Trophoblast cell (in vitro differentiated cells and primary cell): ENCODE data around the gene CHIC2.

Source experiments
- DNase-seq, 2 donors: peaks; one replicate each; pipeline ENCODE4 v3.0.0-alpha.2; 2016
- H2AFZ ChIP-seq: 2 replicates; pipeline ENCODE4 v1.6.1; 2013; ENCODE audit warnings: low read length, moderate library complexity, mild to moderate bottlenecking; ENCODE audit not compliant: insufficient read depth, poor library complexity
- H2AK5ac ChIP-seq: 2 replicates; pipeline ENCODE4 v1.6.1; 2013; ENCODE audit warnings: mild to moderate bottlenecking, low read length
- H2BK120ac ChIP-seq: 2 replicates; pipeline ENCODE4 v1.6.1; 2013; ENCODE audit warnings: low read length, mild to moderate bottlenecking, moderate library complexity; ENCODE audit not compliant: insufficient read depth, poor library complexity
- H2BK12ac ChIP-seq: 2 replicates; pipeline ENCODE4 v1.6.1; 2013; ENCODE audit warnings: mild to moderate bottlenecking, low read length, moderate library complexity
- H2BK5ac ChIP-seq: 2 replicates; pipeline ENCODE4 v1.6.1; 2013; ENCODE audit warnings: low read length, low read depth, moderate library complexity, mild to moderate bottlenecking; ENCODE audit not compliant: poor library complexity
- H3K14ac ChIP-seq: 2 replicates; pipeline ENCODE4 v1.6.1; 2013; ENCODE audit warnings: mild to moderate bottlenecking, low read length
- H3K18ac ChIP-seq: 2 replicates; pipeline ENCODE4 v1.6.1; 2013; ENCODE audit warnings: mild to moderate bottlenecking, low read length
- H3K23ac ChIP-seq: 2 replicates; pipeline ENCODE4 v1.6.1; 2013; ENCODE audit warnings: low read length
- H3K27ac ChIP-seq: 2 replicates; pipeline ENCODE4 v1.5.1; 2013; ENCODE audit warnings: low read depth, mild to moderate bottlenecking, inconsistent platforms, low read length, moderate library complexity
- H3K27me3 ChIP-seq: 2 replicates; pipeline ENCODE4 v1.6.1; 2013; ENCODE audit warnings: inconsistent platforms, mild to moderate bottlenecking, low read length, moderate library complexity; ENCODE audit not compliant: insufficient read depth
- H3K36me3 ChIP-seq, 2 experiments: 1 replicate in 1 of 2; 2 replicates in 1 of 2; pipeline ENCODE4 v1.6.1; 2013; ENCODE audit warnings: low read length in 2 of 2, mild to moderate bottlenecking in 2 of 2, moderate library complexity in 1 of 2; ENCODE audit not compliant: insufficient read depth in 2 of 2, control insufficient read depth in 1 of 2
- H3K4ac ChIP-seq: 2 replicates; pipeline ENCODE4 v1.6.1; 2013; ENCODE audit warnings: low read depth, mild to moderate bottlenecking, low read length, moderate library complexity
- H3K4me1 ChIP-seq, 2 experiments: 1 replicate in 1 of 2; 2 replicates in 1 of 2; pipeline ENCODE4 v1.6.1; 2013; ENCODE audit warnings: low read length in 2 of 2, mild to moderate bottlenecking in 2 of 2, moderate library complexity in 1 of 2; ENCODE audit not compliant: insufficient read depth in 2 of 2, control insufficient read depth in 1 of 2
- H3K4me2 ChIP-seq: 2 replicates; pipeline ENCODE4 v1.6.1; 2013; ENCODE audit warnings: inconsistent platforms, mild to moderate bottlenecking, low read length, moderate library complexity
- H3K4me3 ChIP-seq: 2 replicates; pipeline ENCODE4 v1.5.1; 2013; ENCODE audit warnings: mild to moderate bottlenecking, low read depth, low read length, inconsistent platforms
- H3K79me1 ChIP-seq: one replicate; pipeline ENCODE4 v1.6.1; 2013; ENCODE audit warnings: low read length
- H3K79me2 ChIP-seq: 2 replicates; pipeline ENCODE4 v1.6.1; 2013; ENCODE audit warnings: low read length, mild to moderate bottlenecking; ENCODE audit not compliant: control insufficient read depth, insufficient read depth, poor library complexity
- H3K9ac ChIP-seq: 2 replicates; pipeline ENCODE4 v1.6.1; 2013; ENCODE audit warnings: mild to moderate bottlenecking, low read length
- H3K9me3 ChIP-seq: 2 replicates; pipeline ENCODE4 v1.6.1; 2013; ENCODE audit warnings: low read depth, mild to moderate bottlenecking, control low read depth, inconsistent platforms, low read length; ENCODE audit not compliant: insufficient read depth
- H4K12ac ChIP-seq: 2 replicates; pipeline ENCODE4 v1.6.1; 2013; ENCODE audit warnings: low read depth, mild to moderate bottlenecking, low read length, moderate library complexity
- H4K8ac ChIP-seq: 2 replicates; pipeline ENCODE4 v1.6.1; 2013; ENCODE audit warnings: low read depth, mild to moderate bottlenecking, low read length, moderate library complexity
- H4K91ac ChIP-seq: one replicate; pipeline ENCODE4 v1.6.1; 2013; ENCODE audit warnings: low read depth, mild to moderate bottlenecking, low read length, moderate library complexity
- WGBS: extraction: QIAGEN DNeasy Blood & Tissue Kit; methylation state at CpG from one replicate; pipeline ENCODE4 v1.1.7; 2013; ENCODE audit warnings: missing lambda C conversion rate; ENCODE audit not compliant: insufficient read length, insufficient coverage; ENCODE audit errors: extremely low coverage; 5-methylcytosine and 5-hydroxymethylcytosine counted together

CHIC2 gene

DNA sequence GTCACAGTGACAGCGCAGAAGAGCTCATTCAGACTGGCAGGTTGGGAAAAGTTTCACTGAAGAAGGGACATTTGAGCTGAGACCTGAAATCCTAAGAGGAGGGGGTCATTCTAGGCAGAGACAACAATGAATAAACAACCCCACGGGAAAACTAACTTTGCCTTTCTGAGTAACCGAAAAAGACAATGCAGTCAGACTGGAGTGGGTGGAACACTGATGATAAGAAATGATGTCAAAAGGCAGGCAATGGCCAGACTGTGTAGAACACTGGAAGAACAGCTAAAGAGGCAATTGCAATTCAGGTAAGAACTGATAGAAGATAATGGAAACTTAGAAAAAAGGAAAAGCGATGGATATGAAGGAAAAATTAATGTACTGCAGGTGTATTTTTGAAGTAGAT, 73.8 kb downstream of the CHIC2 start:
- DNase-seq = peak in 1 of 2 donors; percentile 49
- Histone ChIP-seq H2BK5ac (no peak overlapping the region), H3K9me3 (no peaks in the 10 kb centered on the region), H2BK12ac (no peak overlapping the region), H3K4me2 (no peak overlapping the region), H3K36me3 (no peaks in the 10 kb centered on the region), H3K23ac (no peak overlapping the region), H3K9ac (no peak overlapping the region), H4K8ac (no peak overlapping the region), H4K91ac (no peak overlapping the region), H3K14ac (no peak overlapping the region), H2BK120ac (no peak overlapping the region), H4K12ac (no peak overlapping the region), H2AFZ (no peak overlapping the region), H3K27me3 (no peaks in the 10 kb centered on the region), H3K27ac (no peak overlapping the region), H3K79me1 (no peaks in the 10 kb centered on the region), H3K4ac (no peak overlapping the region), H3K4me3 (no peak overlapping the region), H3K79me2 (no peaks in the 10 kb centered on the region), H2AK5ac (no peak overlapping the region), H3K18ac (no peak overlapping the region), H3K4me1 (no peaks in the 10 kb centered on the region)
- WGBS = 100% methylated on average over 1 of the region's 4 CpGs

DNA sequence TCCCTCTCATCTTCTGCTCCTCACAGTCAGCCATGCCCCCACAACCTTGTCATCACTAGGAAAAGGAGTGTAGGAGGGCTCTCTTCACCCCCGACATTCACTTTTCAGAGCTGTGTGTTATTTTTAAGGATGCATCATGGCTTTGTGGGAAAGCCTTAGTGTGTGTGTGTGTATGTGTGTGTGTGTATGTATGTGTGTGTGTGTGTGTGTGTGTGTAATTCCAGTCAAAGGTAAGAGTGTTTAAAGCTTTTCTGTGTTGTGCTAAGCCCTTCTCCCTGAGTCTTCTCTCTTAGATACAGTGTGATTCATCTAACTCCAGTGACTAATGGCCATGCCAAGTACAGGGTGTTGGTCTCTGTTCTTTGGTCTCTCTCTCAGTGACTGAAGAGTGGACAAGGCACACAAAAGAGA, 76.6 kb downstream of the CHIC2 start:
- no peak overlapping the region for H3K4me3 ChIP-seq
- H2BK12ac ChIP-seq = no peak overlapping the region
- DNase-seq = peak in 1 of 2 donors; percentile 43
- H3K18ac ChIP-seq = no peak overlapping the region
- H2AFZ ChIP-seq = no peak overlapping the region
- H3K14ac ChIP-seq = no peak overlapping the region
- no peak overlapping the region for H3K9ac ChIP-seq
- H3K4ac ChIP-seq = no peak overlapping the region
- no peaks in the 10 kb centered on the region for H3K79me2 ChIP-seq
- WGBS = no CpG with 5 or more reads among the region's 1 CpG
- peaks cover 0 to 6% of the 10 kb centered on the region in 2 experiments for H3K4me1 ChIP-seq
- no peak overlapping the region for H3K23ac ChIP-seq
- H2AK5ac ChIP-seq = no peak overlapping the region
- H3K27me3 ChIP-seq = no peaks in the 10 kb centered on the region
- no peaks in the 10 kb centered on the region for H3K79me1 ChIP-seq
- H2BK120ac ChIP-seq = no peak overlapping the region
- H3K36me3 ChIP-seq = no peaks in the 10 kb centered on the region
- no peak overlapping the region for H4K12ac ChIP-seq
- H4K91ac ChIP-seq = no peak overlapping the region
- no peak overlapping the region for H3K27ac ChIP-seq
- no peak overlapping the region for H3K4me2 ChIP-seq
- no peak overlapping the region for H2BK5ac ChIP-seq
- no peaks in the 10 kb centered on the region for H3K9me3 ChIP-seq
- no peak overlapping the region for H4K8ac ChIP-seq

DNA sequence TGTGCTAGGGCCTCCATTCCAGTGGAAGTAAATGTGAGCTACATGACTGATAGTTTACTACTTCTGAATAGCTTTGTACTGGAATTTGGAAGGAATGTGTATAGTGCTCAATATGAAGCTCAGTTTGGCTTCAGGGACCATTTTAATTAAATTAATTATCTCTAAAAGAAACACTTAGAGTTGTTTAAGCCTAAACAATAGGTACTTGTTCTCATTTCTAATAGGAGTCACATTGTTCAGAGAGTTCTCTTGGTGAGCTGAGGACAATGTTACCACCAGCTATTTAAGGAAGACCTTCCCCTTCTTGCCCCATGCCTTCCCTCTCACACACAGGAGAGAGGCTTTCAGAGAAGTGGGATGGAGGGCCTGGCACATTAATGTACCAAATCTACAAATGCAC, 78.3 kb downstream of the CHIC2 start:
- H3K4me2 ChIP-seq = no peak overlapping the region
- H3K36me3 ChIP-seq = no peaks in the 10 kb centered on the region
- H3K23ac ChIP-seq = no peak overlapping the region
- H3K14ac ChIP-seq = no peak overlapping the region
- no peaks in the 10 kb centered on the region for H3K9me3 ChIP-seq
- H3K79me2 ChIP-seq = no peaks in the 10 kb centered on the region
- H4K8ac ChIP-seq = no peak overlapping the region
- no peak overlapping the region for H2BK120ac ChIP-seq
- H3K4ac ChIP-seq = no peak overlapping the region
- no peak overlapping the region for H4K12ac ChIP-seq
- no peak overlapping the region for H3K9ac ChIP-seq
- no peak for DNase-seq
- H3K4me3 ChIP-seq = no peak overlapping the region
- no peak overlapping the region for H2AK5ac ChIP-seq
- H2BK12ac ChIP-seq = no peak overlapping the region
- H3K27me3 ChIP-seq = no peaks in the 10 kb centered on the region
- no peak overlapping the region for H3K27ac ChIP-seq
- H3K79me1 ChIP-seq = no peaks in the 10 kb centered on the region
- H2AFZ ChIP-seq = no peak overlapping the region
- H4K91ac ChIP-seq = no peak overlapping the region
- H2BK5ac ChIP-seq = no peak overlapping the region
- H3K18ac ChIP-seq = no peak overlapping the region
- H3K4me1 ChIP-seq = peaks cover 0 to 6% of the 10 kb centered on the region in 2 experiments

DNA sequence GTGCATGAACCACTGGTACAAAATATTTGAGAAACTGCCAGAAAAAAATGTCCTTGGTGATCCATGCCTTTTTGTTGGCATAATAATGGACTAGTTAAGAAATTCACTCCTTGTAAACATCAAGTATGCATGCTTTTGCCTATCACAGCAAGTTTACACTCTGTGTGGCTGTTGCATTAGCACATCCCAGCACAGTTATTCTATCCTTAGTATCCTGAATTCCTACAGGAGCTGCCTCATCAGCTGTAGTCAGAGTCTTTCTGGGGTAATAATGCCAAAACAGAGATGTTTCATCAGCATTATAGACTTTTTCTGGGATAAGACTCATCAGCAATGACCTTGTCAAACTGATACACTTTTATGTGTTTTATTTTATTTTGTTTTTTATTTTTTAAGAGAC, 82.8 kb downstream of the CHIC2 start:
- Histone ChIP-seq H2BK120ac (no peak overlapping the region), H3K4ac (no peak overlapping the region), H3K79me1 (no peaks in the 10 kb centered on the region), H2BK12ac (no peak overlapping the region), H4K8ac (no peak overlapping the region), H2AK5ac (no peak overlapping the region), H2AFZ (no peak overlapping the region), H3K27ac (no peak overlapping the region), H3K23ac (no peak overlapping the region), H3K14ac (no peak overlapping the region), H4K12ac (no peak overlapping the region), H3K4me2 (no peak overlapping the region), H3K27me3 (no peaks in the 10 kb centered on the region), H2BK5ac (no peak overlapping the region), H3K4me3 (no peak overlapping the region), H3K9ac (no peak overlapping the region), H3K18ac (no peak overlapping the region), H3K4me1 (peaks cover 0 to 6% of the 10 kb centered on the region in 2 experiments), H3K79me2 (no peaks in the 10 kb centered on the region), H3K9me3 (no peaks in the 10 kb centered on the region), H3K36me3 (no peaks in the 10 kb centered on the region), H4K91ac (no peak overlapping the region)
- DNase-seq = no peak

DNA sequence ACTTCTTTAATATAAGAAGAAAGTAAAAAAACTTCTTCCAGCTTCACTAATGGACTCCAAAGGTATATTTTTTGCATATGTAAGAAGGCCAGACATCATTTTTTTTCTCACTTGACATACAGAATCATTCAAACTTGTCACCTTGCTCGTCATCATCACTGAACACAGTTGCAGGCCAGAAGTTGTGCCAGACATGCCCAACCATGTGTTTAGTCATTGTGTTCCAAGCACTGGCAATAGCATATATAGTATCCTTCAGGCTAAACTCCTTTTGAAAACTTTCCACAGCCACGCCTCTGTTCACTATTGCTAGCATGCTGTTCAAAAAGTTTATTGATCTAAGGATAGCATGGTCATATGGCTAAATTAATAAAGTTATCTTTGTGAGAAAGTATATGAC, 83.3 kb downstream of the CHIC2 start:
- Histone ChIP-seq H3K36me3 (no peaks in the 10 kb centered on the region), H3K27ac (no peak overlapping the region), H3K79me2 (no peaks in the 10 kb centered on the region), H3K14ac (no peak overlapping the region), H3K23ac (no peak overlapping the region), H3K4me3 (no peak overlapping the region), H4K91ac (no peak overlapping the region), H3K79me1 (no peaks in the 10 kb centered on the region), H2AK5ac (no peak overlapping the region), H3K9me3 (no peaks in the 10 kb centered on the region), H2BK12ac (no peak overlapping the region), H3K18ac (no peak overlapping the region), H3K4me2 (no peak overlapping the region), H2BK120ac (no peak overlapping the region), H3K9ac (no peak overlapping the region), H3K27me3 (no peaks in the 10 kb centered on the region), H4K12ac (no peak overlapping the region), H3K4me1 (peaks cover 0 to 6% of the 10 kb centered on the region in 2 experiments), H2AFZ (no peak overlapping the region), H2BK5ac (no peak overlapping the region), H3K4ac (no peak overlapping the region), H4K8ac (no peak overlapping the region)
- DNase-seq = no peak
- WGBS = no CpG with 5 or more reads among the region's 2 CpGs
